AG04450 (cell line): ENCODE data around the gene GIT1. TPM values are rescaled to one million over a fixed set of nuclear protein-coding genes. Genes with fewer than 3 reads are reported as not detected.

ENCODE experiments used
- CTCF ChIA-PET: fragments of 300-600, 350-600 bp; formaldehyde crosslinking; extraction: SDS; loops from one replicate; lab custom pipeline; 2022; ENCODE audit warnings: antibody characterized with exemption, inconsistent platforms; lab: Charles Lee
- POLR2A ChIA-PET: fragments of 350-600 bp; formaldehyde crosslinking; extraction: SDS; loops from one replicate; lab custom pipeline; 2021; ENCODE audit warnings: antibody characterized with exemption, inconsistent platforms; lab: Yijun Ruan, JAX
- DNase-seq: peaks from one replicate; pipeline ENCODE4 v3.0.0-alpha.2; 2011; ENCODE audit warnings: low read depth, low spot score
- H3K27ac ChIP-seq: one replicate; pipeline ENCODE4 v1.5.1; 2012; ENCODE audit warnings: low read depth, low read length, control low read depth
- H3K27me3 ChIP-seq: one replicate; pipeline ENCODE4 v1.6.0; 2012; ENCODE audit warnings: low read length; ENCODE audit not compliant: control insufficient read depth, insufficient read depth
- H3K4me3 ChIP-seq: 2 replicates; pipeline ENCODE4 v1.5.1; 2011; ENCODE audit warnings: mild to moderate bottlenecking, low read depth, low read length, control low read depth
- H3K9me3 ChIP-seq: 2 replicates; pipeline ENCODE4 v1.5.1; 2012; ENCODE audit warnings: low read length; ENCODE audit not compliant: control insufficient read depth, insufficient read depth
- CTCF ChIP-seq: IDR thresholded peaks from 2 replicates; pipeline ENCODE4 v1.5.1; 2011; ENCODE audit warnings: low read depth, low read length, control low read depth, inconsistent platforms
- polyA plus RNA-seq: library from polyadenylated mRNA; depleted of rRNA; stranded (reverse); fragments of >200 nt; gene quantifications from 2 replicates; pipeline ENCODE4 v1.2.3, GENCODE V29; 2011

The GIT1 gene
- polyA plus RNA-seq, 1 experiment, result 20.7 TPM

DNA sequence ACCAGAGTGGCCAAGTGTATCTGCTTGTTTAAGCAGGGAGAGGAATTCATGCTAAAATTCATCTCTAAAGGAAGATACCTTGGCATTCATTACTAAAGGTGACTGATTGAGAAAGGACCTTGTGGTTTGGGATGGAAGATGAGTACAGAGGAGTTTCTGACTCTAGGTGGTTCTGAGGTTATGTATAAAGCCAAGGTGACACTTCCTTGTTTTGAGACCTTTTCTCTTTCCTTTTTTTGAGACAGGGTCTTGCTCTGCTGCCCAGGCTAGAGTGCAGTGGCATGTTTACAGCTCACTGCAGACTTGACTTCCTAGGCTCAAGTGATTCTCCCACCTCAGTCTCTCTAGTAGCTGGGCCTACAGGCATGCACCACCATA, 31.7 kb downstream of the GIT1 start:
- Histone ChIP-seq H3K9me3 (no peaks in the 10 kb centered on the region), H3K27ac (no peak overlapping the region), H3K27me3 (no peaks in the 10 kb centered on the region), H3K4me3 (no peak overlapping the region)
- no peak for TF ChIP-seq CTCF
- ChIA-PET CTCF (interaction anchor here (1.8 kb wide), 1 partner anchor 15 kb away, joined by 7 read pairs; no protein-coding TSS in a partner anchor), POLR2A (no interaction called here)
- DNase-seq, result no peak

GRCh38 chr17:29557085-29557738, 32.2 kb downstream of the GIT1 start:
- TF ChIP-seq CTCF, result no peak
- no peak for DNase-seq
- no peaks in the 10 kb centered on the region for H3K9me3 ChIP-seq
- ChIA-PET POLR2A (no interaction called here), CTCF (interaction anchor here (1.8 to 2.2 kb wide), 2 partner anchors 16 to 187 kb away, joined by 6 to 7 read pairs; no protein-coding TSS in a partner anchor)
- no peak overlapping the region for H3K4me3 ChIP-seq
- no peak overlapping the region for H3K27ac ChIP-seq
- no peaks in the 10 kb centered on the region for H3K27me3 ChIP-seq

- Histone ChIP-seq H3K4me3 (no peak overlapping the region), H3K9me3 (no peaks in the 10 kb centered on the region), H3K27me3 (no peaks in the 10 kb centered on the region), H3K27ac (no peak overlapping the region)
- DNase-seq, result no peak
- CTCF ChIA-PET, result interaction anchor here (1.1 to 2.2 kb wide), 2 partner anchors 19 to 186 kb away, joined by 5 to 6 read pairs; no protein-coding TSS in a partner anchor
- no peak for TF ChIP-seq CTCF
- POLR2A ChIA-PET, result no interaction called here
Observed at GRCh38 chr17:29555840-29556239, 33.6 kb downstream of the GIT1 start.

DNA sequence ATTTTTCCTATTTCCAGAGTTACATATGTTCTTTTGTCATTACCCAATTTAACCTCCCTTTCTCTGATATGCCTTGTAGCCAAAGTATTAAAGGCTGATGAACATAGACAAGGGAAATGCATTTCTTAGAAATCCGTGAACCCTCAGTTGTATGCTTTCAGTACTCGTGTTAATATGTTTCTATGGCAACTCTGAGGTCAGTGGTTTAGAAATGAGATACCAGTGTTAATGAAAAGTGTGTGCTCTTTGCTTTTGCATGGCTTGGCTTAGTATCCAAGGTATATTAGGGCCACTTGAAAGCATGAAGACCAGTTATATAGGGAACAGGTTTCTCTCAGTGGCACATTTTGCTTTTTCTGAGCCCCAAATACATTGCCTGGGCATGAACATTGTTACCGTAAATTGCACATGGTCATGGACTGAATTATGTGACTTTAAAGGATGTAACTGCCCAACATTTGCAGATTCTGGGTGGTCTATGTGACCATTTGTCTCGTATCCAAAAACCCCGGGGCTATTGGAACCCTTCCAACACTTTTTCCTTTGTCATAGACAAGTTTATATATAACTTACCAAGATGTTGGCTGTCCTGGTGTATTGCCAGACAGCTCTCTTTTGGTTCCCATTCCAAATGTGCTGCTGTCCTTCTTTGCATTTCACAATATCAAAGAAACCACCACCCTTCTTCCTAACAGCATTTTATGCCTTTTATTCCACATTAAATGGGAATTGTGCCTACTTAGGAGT, 40.1 kb downstream of the GIT1 start:
- ChIA-PET POLR2A (no interaction called here), CTCF (interaction anchor here (1.2 to 1.7 kb wide), 2 partner anchors 13 kb away, joined by 3 to 10 read pairs; no protein-coding TSS in a partner anchor)
- TF ChIP-seq CTCF, result no peak

DNA sequence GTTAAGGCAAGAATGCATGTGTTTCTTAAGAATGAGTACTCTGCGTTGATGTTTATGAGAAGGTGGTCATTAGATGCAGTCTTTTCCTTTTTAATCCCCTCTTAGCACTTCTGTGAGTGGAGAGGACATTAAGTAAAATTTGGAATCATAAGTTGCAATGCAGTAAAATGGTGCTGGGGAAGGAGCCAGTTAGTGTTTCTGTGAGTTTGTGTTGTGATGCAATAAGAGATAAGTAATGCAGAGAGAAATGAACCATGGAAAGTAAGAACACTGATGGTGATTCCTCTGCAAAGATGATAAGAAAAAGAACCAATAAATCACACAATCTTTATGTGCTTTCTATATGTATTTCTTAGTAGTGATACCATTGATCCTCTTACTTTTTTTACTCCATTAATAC, 42.6 kb downstream of the GIT1 start:
- Histone ChIP-seq H3K27me3 (no peaks in the 10 kb centered on the region), H3K9me3 (no peaks in the 10 kb centered on the region), H3K4me3 (no peak overlapping the region), H3K27ac (no peak overlapping the region)
- DNase-seq, result no peak
- ChIA-PET POLR2A (no interaction called here), CTCF (interaction anchor here (1.5 kb wide), 1 partner anchor 26 kb away, joined by 4 read pairs; no protein-coding TSS in a partner anchor)
- TF ChIP-seq CTCF, result no peak

More for the DNA sequence above, 40.1 kb downstream of the GIT1 start:
- H3K4me3 ChIP-seq, result no peak overlapping the region
- no peak for DNase-seq
- no peak overlapping the region for H3K27ac ChIP-seq
- H3K9me3 ChIP-seq, result no peaks in the 10 kb centered on the region
- no peaks in the 10 kb centered on the region for H3K27me3 ChIP-seq
